ENCODE results near the gene POU2AF1.

- TF ChIP-seq CTCF (optimal IDR thresholded peaks at IDR 0.05 in 1 of 3, IDR thresholded peaks at IDR 0.05 in 1 of 3, conservative IDR thresholded peaks at IDR 0.05 in 1 of 3; ENCODE audit: extremely low read depth in 1 of 3, insufficient read depth in 2 of 3, low read length in 3 of 3) (peak in 1 of 3 experiments; percentile 7), EZH2 (IDR thresholded peaks at IDR 0.05; ENCODE audit: low read length) (no peak)
Observed at GRCh38 chr11:111426617-111427016, 47.5 kb upstream of the POU2AF1 start.

Measured in keratinocyte (primary cell).